ENCODE data around the gene SIAE. TPM values are rescaled to one million over a fixed set of nuclear protein-coding genes. Genes with fewer than 3 reads are reported as not detected.
A peak's percentile ranks its signal among the peaks of the same experiment; 100 is the strongest.

Gene SIAE
- polyA plus RNA-seq, 1 of the 3 experiments (the other 2 are of a cell fraction): 27.9 TPM

DNA sequence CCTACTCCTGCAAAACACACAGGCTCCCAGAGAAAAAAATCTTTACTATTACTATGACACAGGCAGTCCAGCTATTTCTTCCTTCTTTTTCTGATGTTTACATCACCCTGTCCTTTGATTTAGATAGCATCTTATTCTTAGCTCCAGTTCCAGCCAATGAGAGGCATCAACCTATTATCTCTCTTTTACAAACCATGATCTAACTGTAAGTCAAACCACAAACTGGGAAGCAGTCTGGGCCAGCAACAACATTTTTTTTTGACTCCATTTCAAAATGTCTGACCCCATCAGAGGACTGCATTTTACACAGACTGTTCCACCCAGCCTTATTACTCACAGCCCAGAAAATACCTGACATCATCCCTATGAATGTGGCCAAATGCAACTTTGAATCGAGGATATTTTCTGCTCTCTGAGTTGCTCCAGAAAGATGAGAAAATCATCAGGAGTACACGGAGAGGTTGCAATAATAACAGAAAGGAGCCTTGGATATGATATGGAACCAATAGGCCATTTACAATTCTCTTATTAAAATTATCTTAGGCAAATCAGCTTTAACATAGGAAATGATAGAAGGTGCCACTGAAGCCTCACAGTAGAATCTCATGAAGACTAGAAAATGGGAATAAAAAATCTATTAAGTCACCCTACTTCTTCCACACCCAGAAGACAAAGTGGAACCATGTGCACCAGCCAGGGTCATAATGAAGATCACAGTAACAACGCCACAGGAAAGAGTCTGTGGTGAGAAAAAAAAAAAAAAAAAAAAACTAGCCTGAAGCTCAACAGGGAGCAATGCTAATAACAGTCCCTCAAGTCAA, 29.7 kb downstream of the SIAE start:
- H3K4me2 ChIP-seq: peak overlapping the region; percentile 63
- H2AFZ ChIP-seq (ENCODE audit: low read depth): peak overlapping the region; percentile 83
- TF ChIP-seq YY1 (IDR thresholded peaks at IDR 0.05; ENCODE audit: low read depth): peak; percentile 67; the same call in 1 of the 2 replicates
- TF ChIP-seq MEF2A (IDR thresholded peaks at IDR 0.05; ENCODE audit: borderline replicate concordance, low read depth): peak; percentile 35; the same call in 1 of the 2 replicates
- no peak for TF ChIP-seq FOSL2 (IDR thresholded peaks at IDR 0.05; ENCODE audit: borderline replicate concordance, low read depth)
- TF ChIP-seq, protein P1, sequence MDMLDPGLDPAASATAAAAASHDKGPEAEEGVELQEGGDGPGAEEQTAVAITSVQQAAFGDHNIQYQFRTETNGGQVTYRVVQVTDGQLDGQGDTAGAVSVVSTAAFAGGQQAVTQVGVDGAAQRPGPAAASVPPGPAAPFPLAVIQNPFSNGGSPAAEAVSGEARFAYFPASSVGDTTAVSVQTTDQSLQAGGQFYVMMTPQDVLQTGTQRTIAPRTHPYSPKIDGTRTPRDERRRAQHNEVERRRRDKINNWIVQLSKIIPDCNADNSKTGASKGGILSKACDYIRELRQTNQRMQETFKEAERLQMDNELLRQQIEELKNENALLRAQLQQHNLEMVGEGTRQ (IDR thresholded peaks at IDR 0.05; ENCODE audit: borderline replicate concordance, low read depth, low read length): no peak
- TF ChIP-seq, protein P2, sequence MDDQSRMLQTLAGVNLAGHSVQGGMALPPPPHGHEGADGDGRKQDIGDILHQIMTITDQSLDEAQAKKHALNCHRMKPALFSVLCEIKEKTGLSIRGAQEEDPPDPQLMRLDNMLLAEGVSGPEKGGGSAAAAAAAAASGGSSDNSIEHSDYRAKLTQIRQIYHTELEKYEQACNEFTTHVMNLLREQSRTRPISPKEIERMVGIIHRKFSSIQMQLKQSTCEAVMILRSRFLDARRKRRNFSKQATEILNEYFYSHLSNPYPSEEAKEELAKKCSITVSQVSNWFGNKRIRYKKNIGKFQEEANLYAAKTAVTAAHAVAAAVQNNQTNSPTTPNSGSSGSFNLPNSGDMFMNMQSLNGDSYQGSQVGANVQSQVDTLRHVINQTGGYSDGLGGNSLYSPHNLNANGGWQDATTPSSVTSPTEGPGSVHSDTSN (IDR thresholded peaks at IDR 0.05): peak; percentile 41; the same call in 1 of the 2 replicates
- 0 out of 2 replicates have a peak, but pooled peaks have one; percentile 18 for TF ChIP-seq JUND (IDR thresholded peaks at IDR 0.05)
- 0 out of 2 replicates have a peak, but pooled peaks have one; percentile 27 for TF ChIP-seq TEAD4 (IDR thresholded peaks at IDR 0.05; ENCODE audit: borderline replicate concordance, insufficient read depth)
- TF ChIP-seq EP300 (IDR thresholded peaks at IDR 0.05; ENCODE audit: borderline replicate concordance in 1 of 2, low read depth in 1 of 2, low read length in 1 of 2): peak in 1 of 2 experiments; percentile 30; a peak in 1 of 4 replicates
- peak; percentile 65 for TF ChIP-seq NFIC (IDR thresholded peaks at IDR 0.05; ENCODE audit: borderline replicate concordance)
- TF ChIP-seq RXRA (IDR thresholded peaks at IDR 0.05; ENCODE audit: borderline replicate concordance, low read depth): no peak
- TF ChIP-seq POLR2AphosphoS5 (IDR thresholded peaks at IDR 0.05; ENCODE audit: low read depth, low read length): 0 out of 2 replicates have a peak, but pooled peaks have one; percentile 21
- TF ChIP-seq, protein P3, sequence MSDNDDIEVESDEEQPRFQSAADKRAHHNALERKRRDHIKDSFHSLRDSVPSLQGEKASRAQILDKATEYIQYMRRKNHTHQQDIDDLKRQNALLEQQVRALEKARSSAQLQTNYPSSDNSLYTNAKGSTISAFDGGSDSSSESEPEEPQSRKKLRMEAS (IDR thresholded peaks at IDR 0.05; ENCODE audit: low read depth): 0 out of 2 replicates have a peak, but pooled peaks have one; percentile 28
- TF ChIP-seq TCF12 (IDR thresholded peaks at IDR 0.05): peak; percentile 41; the same call in 1 of the 2 replicates
- H3K9ac ChIP-seq: peak overlapping the region; percentile 64
- peak overlapping the region in 1 of 2 experiments; percentile 86; a peak in 2 of 4 replicates for H3K27ac ChIP-seq (ENCODE audit: low read depth in 2 of 2, low read length in 1 of 2)
- DNase-seq: no peak
- peaks cover 24% of the 10 kb centered on the region for H3F3A ChIP-seq (replicated peaks; ENCODE audit: insufficient read depth)
- peak overlapping the region in 1 of 2 experiments; percentile 42; a peak in 2 of 4 replicates for H3K4me3 ChIP-seq (ENCODE audit: low read depth in 2 of 2, low read length in 1 of 2)
- WGBS (ENCODE audit: low lambda C conversion rate): 11% methylated on average over 3 of the region's 3 CpGs
- POLR2A ChIA-PET: no interaction called here
- H3K36me3 ChIP-seq (replicated peaks in 1 of 2; ENCODE audit: control insufficient read depth in 1 of 2, insufficient read depth in 2 of 2, low read length in 1 of 2): peaks cover 4 to 9% of the 10 kb centered on the region in 2 experiments
- no peaks in the 10 kb centered on the region for H3K27me3 ChIP-seq (ENCODE audit: insufficient read depth)
- no peaks in the 10 kb centered on the region for H3K9me2 ChIP-seq
- no peaks in the 10 kb centered on the region for H4K20me1 ChIP-seq (ENCODE audit: insufficient read depth)
- no peaks in the 10 kb centered on the region for H3K79me2 ChIP-seq (ENCODE audit: insufficient read depth)
- no peaks in the 10 kb centered on the region for H3K9me3 ChIP-seq
- H3K4me1 ChIP-seq (ENCODE audit: control insufficient read depth in 1 of 2, insufficient read depth in 2 of 2, low read depth in 1 of 2, low read length in 1 of 2): peaks cover 3 to 7% of the 10 kb centered on the region in 2 experiments; a peak in 1 of 4 replicates
- CTCF ChIA-PET: interaction anchor here (0.8 to 6.7 kb wide), 36 partner anchors 8 to 232 kb away, joined by 3 to 44 read pairs (median 5); partner anchors contain the start of genes ESAM, NRGN, ROBO3 and SIAE

Measured in SK-N-SH (cell line).